Lower leg skin (tissue), 4 donors: ENCODE data around the gene DUOXA1. TPM values are rescaled to one million over a fixed set of nuclear protein-coding genes. Genes with fewer than 3 reads are reported as not detected.

ENCODE experiments used
- DNase-seq, 2 donors: peaks; one replicate each; pipeline ENCODE4 v3.0.0-alpha.2; 2019; ENCODE audit warnings: low spot score in 2 of 2
- H3K4me3 ChIP-seq: fragments of 200-600 bp; sonication (generic); 2 replicates; pipeline ENCODE4 v1.5.1; 2017; ENCODE audit warnings: mild to moderate bottlenecking, low read depth; ENCODE audit not compliant: poor library complexity, severe bottlenecking
- CTCF ChIP-seq, 3 donors: fragments of 450-650 bp; IDR thresholded peaks; one replicate each; pipeline ENCODE4 v1.5.1; 2016; ENCODE audit warnings: antibody characterized with exemption in 3 of 3, mild to moderate bottlenecking in 3 of 3, moderate library complexity in 2 of 3
- POLR2A ChIP-seq, 2 donors: fragments of 450-650 bp; IDR thresholded peaks; one replicate each; pipeline ENCODE4 v1.6.1; 2016 to 2017; ENCODE audit warnings: antibody characterized with exemption in 2 of 2, mild to moderate bottlenecking in 1 of 2, moderate library complexity in 1 of 2
- WGBS, 2 donors: methylation state at CpG; one replicate each; pipeline ENCODE4 v1.1.5; 2018; 5-methylcytosine and 5-hydroxymethylcytosine counted together
- intact Hi-C: fragments of 100-400 bp; cut with DNase I; formaldehyde crosslinking; loops from one replicate; pipeline ENCODE4 v1.15.0; 2023; ENCODE audit warnings: low total_unique reads
- total RNA-seq, 4 donors: library from RNA; depleted of rRNA; stranded (reverse); fragments of >200 nt; gene quantifications; one replicate each; pipeline ENCODE4 v1.1.0, GENCODE V29; 2016

DUOXA1 gene
- total RNA-seq, 4 donors from 2014 or later = 58.1 to 112 (median 99.0) TPM

- no peak overlapping the region for H3K4me3 ChIP-seq
- no peak for TF ChIP-seq POLR2A (IDR thresholded peaks at IDR 0.05)
- TF ChIP-seq CTCF (IDR thresholded peaks at IDR 0.05) = no peak
- no peak for DNase-seq
- intact Hi-C loops = no loop called here
- WGBS, 2 donors = 87 to 92% methylated on average over 13 to 14 of the region's 14 CpGs
Measured at GRCh38 chr15:45161666-45162065, 32.0 kb upstream of the DUOXA1 start.

GRCh38 chr15:45157974-45158373 lies 28.3 kb upstream of the DUOXA1 start:
- intact Hi-C loops = no loop called here
- DNase-seq = no peak
- 13 to 29% methylated on average over 1 of the region's 1 CpG for WGBS, 2 donors
- no peak overlapping the region for H3K4me3 ChIP-seq
- TF ChIP-seq CTCF (IDR thresholded peaks at IDR 0.05) (no peak), POLR2A (IDR thresholded peaks at IDR 0.05) (no peak)

GRCh38 chr15:45156744-45157455 lies 27.2 kb upstream of the DUOXA1 start:
- WGBS, 2 donors = 69 to 79% methylated on average over 7 of the region's 7 CpGs
- H3K4me3 ChIP-seq = no peak overlapping the region
- TF ChIP-seq CTCF (IDR thresholded peaks at IDR 0.05) = no peak
- no peak for DNase-seq
- intact Hi-C loops = no loop called here

- intact Hi-C loops = no loop called here
- no peak overlapping the region for H3K4me3 ChIP-seq
- no peak for DNase-seq
- WGBS, 2 donors = 85 to 95% methylated on average over 8 of the region's 8 CpGs
- TF ChIP-seq POLR2A (IDR thresholded peaks at IDR 0.05) (no peak), CTCF (IDR thresholded peaks at IDR 0.05) (no peak)
Measured at GRCh38 chr15:45155739-45156138, 26.1 kb upstream of the DUOXA1 start.

- intact Hi-C loops = no loop called here
- H3K4me3 ChIP-seq = no peak overlapping the region
- no peak for TF ChIP-seq POLR2A (IDR thresholded peaks at IDR 0.05)
- TF ChIP-seq CTCF (IDR thresholded peaks at IDR 0.05) = no peak
- no peak for DNase-seq
- WGBS, 2 donors = 93 to 96% methylated on average over 36 of the region's 36 CpGs
Measured at GRCh38 chr15:45151998-45152828, 22.5 kb upstream of the DUOXA1 start.
